HFFc6 (cell line): ENCODE results near the gene TMEM196. TPM values are rescaled to one million over a fixed set of nuclear protein-coding genes. Genes with fewer than 3 reads are reported as not detected.

ENCODE experiments used
- DNase-seq: peaks from one replicate; pipeline ENCODE4 v3.0.0-alpha.2; 2018
- H3K27ac Mint-ChIP-seq: 2 replicates; pipeline ENCODE4 v1.8.0; 2020; ENCODE audit warnings: mild to moderate bottlenecking, mixed read lengths
- H3K27me3 Mint-ChIP-seq: 2 replicates; pipeline ENCODE4 v1.8.0; 2021; ENCODE audit warnings: mild to moderate bottlenecking, moderate library complexity, mixed read lengths; ENCODE audit not compliant: insufficient read depth
- H3K36me3 Mint-ChIP-seq: 2 replicates; pipeline ENCODE4 v1.8.0; 2021; ENCODE audit warnings: low read depth, mixed read lengths
- H3K4me1 Mint-ChIP-seq: 2 replicates; pipeline ENCODE4 v1.8.0; 2020; ENCODE audit warnings: low read depth, mixed read lengths
- H3K4me3 Mint-ChIP-seq: 2 replicates; pipeline ENCODE4 v1.8.0; 2020; ENCODE audit warnings: mild to moderate bottlenecking, moderate library complexity, mixed read lengths
- H3K9me3 Mint-ChIP-seq: 2 replicates; pipeline ENCODE4 v1.8.0; 2020; ENCODE audit warnings: mild to moderate bottlenecking, mixed read lengths
- total RNA-seq, 6 experiments: library from RNA; stranded (reverse); fragmentation: NEBNext Ultra II Directional; extraction: Animal tissue kit (Norgen Biotek cat#: 25700); gene quantifications; 2 replicates in 1 of 6; 3 replicates in 5 of 6; pipeline ENCODE4 v1.2.3, GENCODE V29; 2021
- TF ChIP-seq, protein P1 (sequence below): fragments of 200-600 bp; sonication (generic); IDR thresholded peaks from 2 replicates; pipeline ENCODE4 v1.5.0; 2021; ENCODE audit warnings: antibody characterized with exemption, mild to moderate bottlenecking

TMEM196 gene
- total RNA-seq, 6 experiments from 2014 or later, result not detected

DNA sequence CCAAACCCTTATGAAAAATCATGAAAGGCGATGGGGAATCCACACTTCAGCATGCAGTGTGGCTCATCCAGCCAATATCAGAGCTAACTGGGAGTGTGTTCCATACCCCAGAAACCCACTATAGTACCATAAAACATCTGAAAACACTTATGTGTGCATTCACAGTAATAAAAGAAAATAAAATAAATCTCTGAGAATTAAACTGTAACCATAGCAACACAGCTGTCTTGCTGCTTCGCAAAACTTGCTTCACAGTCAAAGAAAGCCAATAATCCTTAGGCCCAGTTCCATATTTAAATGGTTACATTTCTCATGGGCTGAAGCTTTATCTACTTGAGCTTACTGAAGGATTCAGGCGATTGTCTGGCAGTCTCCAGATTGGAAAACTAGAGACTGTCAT, 44.7 kb downstream of the TMEM196 start:
- Mint-ChIP-seq H3K27ac (no peak overlapping the region), H3K4me3 (no peak overlapping the region), H3K4me1 (no peaks in the 10 kb centered on the region), H3K36me3 (no peaks in the 10 kb centered on the region), H3K27me3 (no peaks in the 10 kb centered on the region), H3K9me3 (no peaks in the 10 kb centered on the region)
- no peak for DNase-seq
- TF ChIP-seq, protein P1, sequence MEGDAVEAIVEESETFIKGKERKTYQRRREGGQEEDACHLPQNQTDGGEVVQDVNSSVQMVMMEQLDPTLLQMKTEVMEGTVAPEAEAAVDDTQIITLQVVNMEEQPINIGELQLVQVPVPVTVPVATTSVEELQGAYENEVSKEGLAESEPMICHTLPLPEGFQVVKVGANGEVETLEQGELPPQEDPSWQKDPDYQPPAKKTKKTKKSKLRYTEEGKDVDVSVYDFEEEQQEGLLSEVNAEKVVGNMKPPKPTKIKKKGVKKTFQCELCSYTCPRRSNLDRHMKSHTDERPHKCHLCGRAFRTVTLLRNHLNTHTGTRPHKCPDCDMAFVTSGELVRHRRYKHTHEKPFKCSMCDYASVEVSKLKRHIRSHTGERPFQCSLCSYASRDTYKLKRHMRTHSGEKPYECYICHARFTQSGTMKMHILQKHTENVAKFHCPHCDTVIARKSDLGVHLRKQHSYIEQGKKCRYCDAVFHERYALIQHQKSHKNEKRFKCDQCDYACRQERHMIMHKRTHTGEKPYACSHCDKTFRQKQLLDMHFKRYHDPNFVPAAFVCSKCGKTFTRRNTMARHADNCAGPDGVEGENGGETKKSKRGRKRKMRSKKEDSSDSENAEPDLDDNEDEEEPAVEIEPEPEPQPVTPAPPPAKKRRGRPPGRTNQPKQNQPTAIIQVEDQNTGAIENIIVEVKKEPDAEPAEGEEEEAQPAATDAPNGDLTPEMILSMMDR, result no peak

DNA sequence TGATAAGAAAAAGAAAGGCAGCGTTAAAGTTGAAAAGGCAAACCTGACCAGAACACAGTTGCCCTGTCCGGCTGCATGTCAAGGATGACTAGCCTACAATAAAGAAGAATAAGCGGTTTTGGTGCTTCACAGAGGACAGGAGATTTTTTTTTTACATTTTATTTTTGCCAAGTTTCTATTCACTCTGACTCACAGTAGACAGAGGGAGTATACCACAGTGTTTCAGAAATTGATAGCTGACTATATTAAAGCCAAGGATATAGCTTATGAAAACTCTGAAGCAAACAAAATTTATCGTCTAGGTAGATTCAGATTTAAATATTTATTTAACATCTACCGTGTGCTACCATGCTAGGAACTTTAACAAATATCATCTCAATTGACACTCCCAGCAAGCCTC, 47.6 kb downstream of the TMEM196 start:
- Mint-ChIP-seq H3K36me3 (no peaks in the 10 kb centered on the region), H3K4me3 (no peak overlapping the region), H3K4me1 (no peaks in the 10 kb centered on the region), H3K27ac (no peak overlapping the region), H3K27me3 (no peaks in the 10 kb centered on the region), H3K9me3 (no peaks in the 10 kb centered on the region)
- TF ChIP-seq, protein P1, result no peak
- no peak for DNase-seq

DNA sequence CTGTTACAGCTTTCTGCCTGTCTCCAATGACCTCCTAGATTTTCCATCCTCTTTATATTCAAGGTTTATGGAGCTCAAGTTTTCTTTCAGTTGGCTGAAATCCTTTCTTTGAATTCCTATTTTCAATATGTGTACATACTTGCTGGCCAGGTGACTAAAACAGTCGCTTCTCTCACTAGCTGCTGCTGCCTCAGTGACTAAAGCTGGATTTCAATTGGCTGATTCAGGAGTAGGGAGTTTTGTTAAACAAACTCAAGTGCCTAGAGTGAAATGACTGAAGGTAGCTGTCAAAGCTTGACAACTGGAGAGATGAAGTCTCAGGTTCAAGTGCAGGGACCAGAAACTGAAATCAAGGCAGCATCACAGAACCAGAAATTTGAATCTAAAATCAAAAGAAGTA, 57.9 kb downstream of the TMEM196 start:
- H3K9me3 Mint-ChIP-seq, result no peaks in the 10 kb centered on the region
- peaks cover 2% of the 10 kb centered on the region; the same call in 1 of the 2 replicates for H3K27me3 Mint-ChIP-seq
- H3K36me3 Mint-ChIP-seq, result no peaks in the 10 kb centered on the region
- TF ChIP-seq, protein P1, result no peak
- H3K27ac Mint-ChIP-seq, result no peak overlapping the region
- no peak overlapping the region for H3K4me3 Mint-ChIP-seq
- H3K4me1 Mint-ChIP-seq, result no peaks in the 10 kb centered on the region
- no peak for DNase-seq

DNA sequence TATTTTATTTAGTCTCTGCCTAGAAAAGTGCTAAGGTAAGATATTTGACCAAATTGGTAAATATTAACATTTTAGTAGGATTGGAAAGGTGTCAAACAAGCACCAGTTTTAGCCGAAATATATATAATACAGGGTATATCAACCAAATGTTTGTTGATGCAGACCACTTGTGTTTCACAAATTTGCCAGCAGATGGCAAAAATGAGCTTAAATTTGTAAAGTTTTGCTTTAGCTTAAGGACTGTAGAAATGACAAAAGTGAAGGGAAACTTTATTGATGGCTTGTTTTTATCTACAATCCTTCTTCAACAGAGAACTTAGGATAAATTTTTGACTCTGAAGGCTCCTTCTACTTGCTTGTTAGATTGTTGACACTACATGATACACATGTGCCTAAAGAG, 59.7 kb downstream of the TMEM196 start:
- no peak overlapping the region for H3K4me3 Mint-ChIP-seq
- TF ChIP-seq, protein P1, result peak; percentile 78
- DNase-seq, result peak; percentile 45
- H3K4me1 Mint-ChIP-seq, result peaks cover 15% of the 10 kb centered on the region
- peaks cover 2% of the 10 kb centered on the region; the same call in 1 of the 2 replicates for H3K27me3 Mint-ChIP-seq
- H3K36me3 Mint-ChIP-seq, result no peaks in the 10 kb centered on the region
- no peaks in the 10 kb centered on the region for H3K9me3 Mint-ChIP-seq
- H3K27ac Mint-ChIP-seq, result no peak overlapping the region

DNA sequence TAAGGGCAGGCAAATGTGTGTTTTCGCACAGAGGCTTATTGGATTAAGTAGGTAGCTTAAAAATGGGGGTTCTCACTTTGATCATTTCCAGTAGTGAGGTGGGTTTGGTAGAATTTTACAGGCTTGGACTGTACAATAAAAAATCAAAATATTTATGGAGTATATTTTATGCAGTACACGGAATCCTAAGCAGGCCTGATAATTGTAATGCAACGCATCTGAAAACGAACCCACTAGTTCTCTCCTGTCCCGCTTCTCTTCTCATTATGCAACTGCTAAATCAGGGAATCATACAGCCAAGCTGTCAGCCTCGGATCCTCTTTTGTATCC, 64.2 kb downstream of the TMEM196 start:
- Mint-ChIP-seq H3K27ac (peak overlapping the region; percentile 92), H3K4me1 (peaks cover 46% of the 10 kb centered on the region), H3K36me3 (0 out of 2 replicates have a peak, but pooled peaks cover 4% of the 10 kb centered on the region)

More for the DNA sequence above, 64.2 kb downstream of the TMEM196 start:
- peak overlapping the region; percentile 99 for H3K4me3 Mint-ChIP-seq
- no peaks in the 10 kb centered on the region for H3K9me3 Mint-ChIP-seq
- DNase-seq, result no peak
- TF ChIP-seq, protein P1, result peak; percentile 61
- no peaks in the 10 kb centered on the region; the same call in 1 of the 2 replicates for H3K27me3 Mint-ChIP-seq
